Left renal cortex interstitium (tissue), 4 donors: Measurements from ENCODE around the gene TFEB. TPM values are rescaled to one million over a fixed set of nuclear protein-coding genes. Genes with fewer than 3 reads are reported as not detected.

Experiments used
- DNase-seq, 4 donors: peaks; one replicate each; pipeline ENCODE4 v3.0.0-alpha.2; 2013; ENCODE audit warnings: low read depth in 4 of 4, low spot score in 2 of 4, missing footprints in 1 of 4
- polyA plus RNA-seq, 4 donors: library from polyadenylated mRNA; unstranded; fragments of 120-200 nt; gene quantifications; one replicate each; pipeline ENCODE4 v1.2.1, GENCODE V29; 2013; ENCODE audit not compliant: insufficient read length in 4 of 4

TFEB gene
- polyA plus RNA-seq, 4 donors, result 7.6 to 11.5 (median 10.2) TPM

DNA sequence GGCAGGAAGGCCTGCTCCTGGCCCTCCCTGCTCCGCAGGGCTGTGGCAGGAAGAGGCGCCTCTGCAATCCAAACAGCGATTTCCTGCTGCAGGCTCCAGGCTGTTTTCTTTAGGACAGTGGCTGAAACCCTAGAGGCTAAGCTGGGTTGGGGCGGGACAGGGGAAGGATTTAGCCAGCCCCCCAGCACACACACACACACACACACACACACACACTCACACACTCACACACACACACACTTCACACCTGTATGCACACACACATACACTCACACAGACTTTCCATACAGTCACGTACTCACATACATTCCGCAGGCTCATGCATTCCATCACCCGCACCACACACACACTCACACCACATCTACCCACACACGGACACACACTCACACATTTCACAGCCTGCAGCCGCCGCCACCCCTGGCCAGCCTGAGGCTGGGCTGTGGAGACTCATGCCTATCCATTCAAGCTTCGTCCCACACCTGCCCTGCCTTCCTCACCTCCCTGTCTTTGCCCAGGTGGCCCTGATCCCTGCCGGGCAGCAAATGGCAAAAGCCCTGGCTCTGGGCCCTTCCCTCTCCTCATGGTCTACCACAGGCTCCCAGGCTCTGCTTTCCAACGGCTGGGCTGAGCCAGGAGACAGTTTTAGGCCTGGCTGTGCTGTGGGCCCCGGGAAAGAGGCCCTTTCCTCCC lies 79.3 kb downstream of the TFEB start:
- no peak for DNase-seq

DNA sequence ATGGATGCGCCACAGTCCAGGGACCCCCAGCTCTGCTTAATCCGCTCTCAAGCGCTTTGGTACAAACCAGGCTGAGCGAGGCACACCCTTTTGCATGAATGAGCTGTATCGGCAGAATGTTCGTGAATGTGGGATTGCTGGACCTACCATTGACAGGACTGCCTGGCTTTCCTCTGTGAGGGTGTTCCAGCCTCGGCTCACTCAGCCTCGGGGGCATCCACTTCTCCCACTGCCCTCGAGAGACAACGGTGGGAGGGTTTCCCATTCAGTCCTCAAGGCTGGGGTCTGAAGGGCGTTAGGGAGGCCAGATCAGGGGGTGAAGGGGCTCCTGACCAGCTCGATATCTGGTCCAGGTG lies 79.8 kb downstream of the TFEB start:
- no peak for DNase-seq

DNA sequence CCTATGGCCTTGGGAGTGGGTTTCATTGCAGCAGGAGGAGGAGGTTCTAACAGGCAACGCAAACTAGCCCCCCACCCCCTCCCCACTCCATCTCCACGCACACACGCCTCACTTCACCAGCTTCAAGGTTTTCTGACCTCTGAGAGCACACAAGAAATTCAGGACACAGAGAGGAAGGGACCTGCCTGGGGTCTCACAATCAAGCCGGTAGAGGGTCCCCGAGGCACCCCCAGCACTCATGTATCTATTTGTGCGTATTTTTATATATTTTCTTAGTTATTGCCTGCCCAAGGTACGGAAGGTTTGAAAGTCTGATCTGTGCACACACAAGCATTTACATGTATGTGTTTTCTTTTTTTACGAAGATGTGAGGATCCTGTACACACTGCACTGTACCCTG lies 80.2 kb downstream of the TFEB start:
- DNase-seq, result no peak

DNA sequence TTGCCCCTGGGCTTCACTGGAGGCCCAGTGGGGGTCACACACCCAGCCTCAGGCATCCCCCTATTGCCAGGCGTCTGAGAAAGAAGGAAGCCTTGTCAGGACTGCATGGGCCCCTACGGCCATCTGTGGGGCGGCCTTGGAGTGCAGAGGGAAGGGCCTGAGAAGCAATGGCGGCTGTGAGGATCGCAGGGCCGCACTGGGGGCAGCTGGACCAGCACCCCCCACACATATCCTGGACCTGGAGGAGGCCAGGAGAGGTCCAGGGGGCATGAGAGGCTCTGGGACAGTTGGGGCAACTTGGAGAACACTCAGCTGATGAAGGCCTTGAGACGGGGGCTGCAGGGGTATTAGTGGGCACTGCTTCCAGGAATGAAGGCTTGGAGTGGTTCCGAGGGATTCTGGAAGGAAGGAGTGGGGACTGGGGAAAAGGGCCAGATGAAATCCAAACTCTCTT lies 80.7 kb downstream of the TFEB start:
- no peak for DNase-seq

DNA sequence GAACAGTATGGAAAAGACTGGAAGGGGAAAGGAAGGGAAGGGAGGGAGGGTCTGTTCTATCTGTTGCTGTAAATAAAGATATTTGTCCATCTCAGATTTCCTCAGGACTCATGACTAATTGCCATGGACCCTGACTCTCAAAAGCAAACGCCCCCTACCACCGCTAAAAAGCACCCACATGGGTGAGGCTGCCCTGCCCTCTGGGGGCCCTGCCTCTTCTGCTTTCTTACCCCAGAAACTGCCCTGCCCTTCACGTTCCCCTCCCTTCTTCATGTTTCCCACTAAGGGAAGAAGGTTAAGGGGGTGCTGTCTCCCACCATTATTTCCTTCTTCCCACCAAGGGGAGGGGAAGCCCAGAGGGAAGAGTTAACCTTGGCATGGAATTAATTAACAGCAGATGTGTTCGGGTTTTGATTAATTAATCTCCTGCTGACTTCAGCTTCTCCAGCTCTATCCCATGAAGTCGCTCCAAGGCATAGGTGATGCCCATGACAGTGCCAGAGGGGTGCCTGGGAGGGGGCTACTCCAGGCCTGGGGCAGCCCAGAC lies 81.2 kb downstream of the TFEB start:
- no peak for DNase-seq

DNA sequence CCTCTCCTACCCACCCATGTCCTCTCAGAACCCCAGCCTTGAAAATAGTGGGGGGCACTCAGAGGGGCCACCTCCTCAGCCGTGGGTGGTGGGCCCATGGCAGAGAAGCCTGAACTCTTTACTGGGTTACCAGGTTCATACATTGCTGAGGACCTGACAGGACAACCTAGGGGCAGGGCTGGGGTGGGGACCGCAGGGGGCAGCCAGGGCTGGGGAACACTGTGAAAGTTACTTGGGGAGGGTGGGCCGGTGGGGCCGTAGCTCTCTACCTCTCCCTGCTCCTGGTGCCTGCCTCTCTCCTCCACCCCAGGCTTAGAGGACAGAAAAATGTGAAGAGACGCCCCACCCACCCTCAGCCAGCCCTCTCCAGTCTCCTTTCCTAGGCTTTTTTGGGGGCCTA lies 81.7 kb downstream of the TFEB start:
- no peak for DNase-seq

DNA sequence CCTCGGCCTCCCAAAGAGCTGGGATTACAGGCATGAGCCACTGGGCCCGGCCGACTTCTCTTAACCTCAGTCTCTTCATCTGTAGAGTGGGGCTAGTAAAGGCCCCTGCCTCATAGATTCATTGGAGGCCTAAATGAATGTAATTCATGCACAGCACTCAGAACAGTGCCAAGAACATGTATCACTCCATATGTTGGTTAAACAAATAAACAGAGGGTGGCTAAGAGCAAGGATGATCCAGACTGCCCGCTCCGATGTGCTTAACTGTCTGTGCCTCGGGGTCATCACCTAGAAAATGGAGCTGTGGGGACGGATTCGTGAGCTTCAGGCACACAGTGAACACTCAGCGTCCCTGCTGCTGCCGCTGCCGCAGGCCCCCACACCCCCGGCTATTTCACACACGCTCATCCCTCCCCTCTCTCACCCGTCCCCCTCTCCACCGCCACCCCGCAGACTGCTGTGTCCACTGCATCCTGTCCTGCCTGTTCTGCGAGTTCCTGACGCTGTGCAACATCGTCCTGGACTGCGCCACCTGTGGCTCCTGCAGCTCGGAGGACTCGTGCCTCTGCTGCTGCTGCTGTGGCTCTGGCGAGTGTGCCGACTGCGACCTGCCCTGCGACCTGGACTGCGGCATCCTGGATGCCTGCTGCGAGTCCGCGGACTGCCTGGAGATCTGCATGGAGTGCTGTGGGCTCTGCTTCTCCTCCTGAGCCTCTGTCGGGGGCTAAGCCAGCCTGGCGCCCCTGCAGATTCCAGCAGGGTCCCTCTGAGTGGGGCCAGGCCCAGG lies 82.3 kb downstream of the TFEB start:
- no peak for DNase-seq

DNA sequence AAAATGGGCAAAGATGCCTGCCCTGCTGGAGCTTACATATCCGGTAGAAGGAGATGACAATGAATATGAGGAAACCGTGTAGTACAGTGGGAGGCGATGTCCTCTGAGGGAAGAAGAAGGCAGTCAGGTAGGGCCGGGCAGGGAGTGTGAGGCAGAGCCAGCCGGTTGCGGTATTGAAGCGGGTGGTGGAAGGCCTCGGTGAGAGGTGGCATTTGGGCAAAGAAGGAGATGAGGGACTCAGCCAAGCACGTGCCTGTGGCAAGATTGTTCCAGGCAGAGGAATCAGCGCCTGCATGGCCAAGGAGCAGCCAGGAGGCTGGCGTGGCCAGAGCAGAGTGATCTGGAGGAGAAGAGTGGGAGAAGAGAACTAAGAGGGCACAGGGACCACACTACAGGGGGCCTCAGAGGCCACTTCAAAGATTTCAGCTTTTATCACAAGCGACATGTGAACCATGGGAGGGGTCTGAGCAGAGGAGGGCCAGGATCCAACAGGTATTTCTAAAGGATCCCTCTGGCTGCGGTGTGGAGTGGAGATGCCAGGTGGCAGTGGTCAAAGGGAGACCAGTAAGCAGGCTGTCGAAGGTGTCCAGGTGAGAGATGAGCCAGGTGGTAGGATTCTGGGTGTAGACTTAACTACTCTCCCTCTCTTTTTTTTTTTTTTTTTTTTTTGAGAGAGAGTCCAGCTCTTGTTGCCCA lies 83.3 kb downstream of the TFEB start:
- no peak for DNase-seq

DNA sequence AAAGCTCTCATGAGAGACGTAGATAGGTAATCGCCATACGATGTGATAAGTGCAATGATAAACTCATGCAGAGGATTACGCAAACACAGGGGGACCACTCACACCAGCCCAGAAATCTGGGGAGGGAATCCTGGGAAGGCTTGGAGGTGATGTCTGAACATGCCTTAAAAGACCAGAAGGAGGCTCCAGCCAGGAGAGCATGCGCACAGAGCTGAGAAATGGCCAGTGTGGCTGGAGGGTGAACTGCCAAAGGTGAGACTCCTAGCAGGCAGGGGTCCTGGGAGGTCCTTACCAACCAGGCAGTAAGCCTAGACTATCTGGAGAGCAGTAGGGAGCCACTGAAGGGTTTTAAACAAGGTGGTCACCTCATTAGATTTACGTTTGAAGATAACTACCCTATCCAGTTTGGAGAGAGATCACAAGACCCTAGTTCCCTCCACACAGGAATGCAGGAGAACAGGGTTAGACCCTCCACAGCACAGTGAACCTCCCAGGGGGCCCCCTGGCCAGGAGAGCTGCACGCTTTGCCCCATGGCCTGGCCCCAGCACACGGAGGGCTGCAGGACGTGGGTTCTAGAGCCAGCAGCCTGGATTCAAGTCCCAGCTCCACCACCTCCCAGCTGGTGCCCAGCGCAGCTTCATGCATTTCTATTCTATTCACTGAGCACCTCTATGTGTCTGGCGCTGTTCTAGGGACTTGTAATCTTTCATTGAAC lies 84.0 kb downstream of the TFEB start:
- no peak for DNase-seq

DNA sequence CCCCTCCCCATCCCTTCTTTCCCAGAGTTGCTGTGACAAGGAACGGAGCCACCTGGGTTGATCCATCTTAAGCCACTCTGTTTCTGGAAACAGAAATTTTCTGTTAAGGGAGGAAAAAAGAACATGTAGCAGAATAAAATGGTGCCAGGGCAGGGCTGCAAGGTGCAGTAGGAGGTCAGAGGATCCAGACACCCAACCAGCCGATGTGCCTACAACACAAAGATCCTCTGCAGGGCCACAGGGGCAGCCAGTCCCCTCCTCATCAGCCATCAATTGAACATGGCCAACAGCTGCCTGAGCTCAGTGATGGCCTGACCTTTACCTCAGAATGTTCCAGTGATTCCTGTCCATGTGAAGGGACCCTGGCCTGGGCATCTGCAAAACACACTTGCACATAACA lies 85.3 kb downstream of the TFEB start:
- no peak for DNase-seq

DNA sequence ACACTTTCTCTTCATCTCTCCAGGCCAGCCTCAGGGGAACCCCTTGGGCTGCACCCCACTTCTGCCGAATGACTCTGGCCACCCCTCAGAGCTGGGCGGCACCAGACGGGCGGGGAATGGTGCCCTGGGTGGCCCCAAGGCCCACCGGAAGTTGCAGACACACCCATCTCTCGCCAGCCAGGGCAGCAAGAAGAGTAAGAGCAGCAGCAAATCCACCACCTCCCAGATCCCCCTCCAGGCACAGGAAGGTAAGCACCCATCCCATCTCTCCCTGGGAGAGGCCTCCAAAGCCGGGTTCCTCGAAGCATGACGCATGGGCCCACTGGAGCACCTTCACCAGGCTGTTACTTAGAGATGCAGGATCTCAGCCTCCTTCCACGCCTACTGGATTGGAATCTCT lies 85.8 kb downstream of the TFEB start:
- no peak for DNase-seq

DNA sequence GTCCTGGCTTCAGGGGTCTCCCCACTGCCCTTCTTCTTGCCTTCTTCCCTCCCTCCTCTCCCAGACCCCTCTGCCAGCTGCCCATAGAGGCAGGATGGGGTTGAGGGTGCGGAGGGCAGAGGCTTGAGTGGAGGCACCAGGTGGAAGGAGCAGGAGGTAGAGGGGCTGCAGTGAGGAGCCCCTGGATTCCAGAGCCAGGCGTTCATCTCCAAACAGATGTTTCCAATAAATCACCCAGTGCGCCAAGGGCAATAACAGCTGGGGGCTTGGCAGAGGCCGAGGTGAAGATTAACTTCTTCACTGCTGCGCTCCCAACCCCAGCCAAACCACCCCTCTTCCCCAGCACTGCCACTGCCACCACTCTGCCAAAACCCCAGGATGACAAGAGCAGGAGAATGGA lies 86.5 kb downstream of the TFEB start:
- DNase-seq, result no peak

DNA sequence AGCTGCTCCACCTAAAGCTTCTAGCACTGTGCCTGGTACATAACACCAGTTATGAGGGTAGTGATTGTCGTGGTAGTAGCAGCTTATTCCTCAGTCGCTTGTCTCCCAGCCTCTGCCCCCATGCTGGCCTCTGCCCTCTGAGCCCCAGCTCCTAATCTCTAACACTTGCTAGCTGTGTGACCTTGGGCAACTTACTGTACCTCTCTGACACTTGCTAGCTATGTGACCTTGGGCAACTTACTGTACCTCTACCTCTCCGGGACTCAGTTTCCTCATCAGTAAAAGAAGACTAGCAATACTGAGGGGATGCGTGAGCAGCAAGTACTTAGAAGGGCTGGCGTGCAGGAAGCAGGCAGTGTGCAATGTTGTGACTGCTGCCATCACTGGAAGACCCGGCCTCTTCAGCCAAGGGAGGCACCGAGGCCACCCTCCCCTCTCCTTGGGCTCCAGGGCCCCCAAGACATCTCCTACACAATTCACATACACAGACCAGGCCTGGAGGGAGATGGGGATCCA lies 87.3 kb downstream of the TFEB start:
- no peak for DNase-seq

DNA sequence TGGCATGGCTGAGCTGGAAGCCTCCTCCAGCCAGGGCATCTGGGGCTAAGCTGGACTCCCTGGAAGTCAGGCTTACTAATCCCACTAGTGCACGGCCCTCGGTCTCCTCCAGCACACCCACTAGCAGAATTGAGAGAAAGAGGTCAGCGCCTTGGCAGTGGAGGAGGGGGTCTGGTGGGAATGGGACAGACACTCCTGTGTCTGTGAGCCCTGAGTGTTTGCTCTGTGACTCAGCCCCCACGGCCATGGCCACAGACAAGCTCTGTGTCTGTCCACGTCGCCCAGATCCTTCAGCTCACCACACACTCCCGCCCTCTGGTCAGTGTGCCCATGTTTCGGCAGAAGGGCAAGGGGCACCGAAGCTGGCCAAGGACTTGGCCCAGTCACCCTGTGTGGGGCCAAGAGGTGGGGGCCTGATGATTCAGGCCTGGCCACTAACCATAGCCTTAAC lies 88.3 kb downstream of the TFEB start:
- no peak for DNase-seq

DNA sequence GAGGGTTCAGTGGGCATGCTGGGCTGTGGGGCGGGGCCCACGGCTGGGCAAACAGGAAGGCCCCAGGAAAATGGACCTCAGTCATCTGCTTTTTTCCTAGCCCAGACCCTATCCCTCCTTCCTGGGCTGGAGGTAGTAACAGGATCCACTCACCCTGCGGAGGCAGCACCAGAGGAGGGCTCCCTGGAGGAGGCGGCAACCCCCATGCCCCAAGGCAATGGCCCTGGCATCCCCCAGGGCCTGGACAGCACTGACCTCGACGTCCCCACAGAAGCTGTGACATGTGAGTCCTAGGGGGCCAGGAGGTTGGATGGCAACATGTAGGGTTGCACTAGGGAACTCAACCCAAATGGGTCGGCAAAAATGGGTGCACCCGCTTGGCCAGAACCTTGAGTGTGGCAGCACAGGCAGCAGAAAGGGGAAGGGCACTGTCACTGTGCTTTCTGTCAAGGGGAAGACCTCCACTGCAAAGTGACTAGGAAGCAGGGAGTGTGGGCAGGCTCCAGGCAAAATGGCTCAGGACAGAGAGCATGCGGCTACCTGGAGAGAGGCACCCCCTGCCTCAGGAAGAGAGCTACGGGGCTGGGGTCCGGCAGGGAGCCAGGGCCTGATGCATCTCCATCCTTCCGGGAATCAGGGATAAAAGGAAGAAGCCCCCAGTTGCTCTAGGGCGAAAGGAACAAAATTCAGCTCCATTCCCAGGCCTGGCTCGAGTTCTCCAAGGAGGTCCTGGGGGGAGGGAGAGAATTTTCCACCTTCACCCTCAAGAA lies 89.2 kb downstream of the TFEB start:
- DNase-seq, result no peak

DNA sequence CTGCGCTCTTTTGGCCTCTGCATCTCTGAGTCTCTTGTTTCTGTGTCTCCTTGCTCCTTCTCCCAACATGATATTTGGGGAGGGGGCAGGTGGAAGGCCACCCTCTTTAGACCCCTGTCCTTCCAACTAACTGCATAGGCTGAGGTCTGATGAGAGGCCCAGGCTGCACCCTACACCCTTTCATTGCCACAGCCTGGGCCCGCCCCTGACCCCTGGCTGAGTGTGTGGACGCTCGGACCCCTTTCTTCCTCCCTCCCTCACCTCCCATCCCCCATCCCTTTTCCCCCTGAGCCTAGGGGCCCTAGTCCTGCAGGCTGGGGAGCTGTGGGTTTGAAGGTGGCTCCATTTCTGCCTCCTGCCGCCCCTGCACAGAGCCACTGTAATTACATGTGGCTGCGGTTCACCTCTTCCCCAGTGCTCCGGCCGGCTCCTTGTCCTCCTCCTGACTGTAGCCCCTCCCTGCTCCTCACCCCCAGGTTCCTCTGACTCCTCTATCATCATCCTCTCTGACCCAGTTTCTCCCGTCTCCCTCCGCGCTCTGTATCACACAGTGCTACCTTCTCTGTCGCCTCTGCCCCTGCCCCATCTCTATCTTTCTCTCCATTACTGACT lies 90.3 kb downstream of the TFEB start:
- no peak for DNase-seq

DNA sequence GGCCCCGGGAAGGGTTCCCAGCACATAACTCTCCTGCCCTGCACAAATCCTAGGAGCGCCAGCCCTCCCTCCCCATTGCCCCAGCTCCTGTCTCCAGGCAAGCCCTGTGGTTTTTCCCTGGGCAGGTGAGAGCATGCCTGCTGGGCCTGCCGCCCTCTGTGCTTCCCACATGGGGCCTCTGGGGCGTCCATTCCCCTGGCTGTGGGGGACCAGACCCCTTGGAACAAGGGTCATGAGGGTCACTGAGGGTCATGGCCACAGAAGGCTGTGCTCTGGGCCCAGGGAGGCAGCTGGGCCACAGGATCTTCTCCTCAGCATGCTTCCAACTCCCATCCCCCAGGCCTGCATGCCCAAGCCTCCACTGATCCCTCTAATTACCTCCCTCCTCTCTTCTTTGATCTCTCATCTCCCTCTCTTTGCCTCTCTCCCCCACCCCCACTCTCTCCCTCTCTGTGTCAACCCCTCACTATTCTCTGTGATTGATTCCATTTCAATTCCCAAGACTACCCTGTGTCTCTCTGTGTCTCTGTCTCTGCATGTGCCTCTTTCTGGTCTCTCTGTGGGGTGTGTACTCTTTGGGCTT lies 91.0 kb downstream of the TFEB start:
- no peak for DNase-seq

DNA sequence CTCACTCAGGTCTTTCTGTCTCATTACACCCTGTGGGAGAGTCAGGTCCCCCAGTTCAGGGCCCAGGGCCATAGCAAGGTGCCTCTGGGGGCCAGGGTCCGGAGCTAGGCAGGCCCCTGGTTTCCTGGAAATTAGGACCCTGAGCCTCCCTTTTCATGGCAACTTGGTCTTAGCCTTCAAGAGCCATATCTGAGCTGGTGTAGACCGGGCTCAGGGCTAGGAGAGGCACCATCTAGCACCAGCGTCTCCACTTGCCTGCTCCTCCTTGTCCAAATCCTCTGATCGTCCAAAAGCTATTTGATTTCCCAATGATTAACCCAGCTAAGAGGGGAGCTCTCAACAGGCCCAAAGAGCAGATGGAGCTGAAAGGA lies 91.5 kb downstream of the TFEB start:
- DNase-seq, result no peak
